Ovary (tissue), 9 donors: Measurements from ENCODE around the gene TBC1D8B. TPM values are rescaled to one million over a fixed set of nuclear protein-coding genes. Genes with fewer than 3 reads are reported as not detected.

Source experiments
- DNase-seq, 5 donors: peaks; one replicate each; pipeline ENCODE4 v3.0.0-alpha.2; 2019 to 2020
- H3K27ac ChIP-seq, 2 donors: fragments of 200-600 bp; one replicate each; pipeline versions ENCODE4 v1.5.1 to v1.8.0; 2019 to 2022
- H3K27me3 ChIP-seq: fragments of 200-600 bp; one replicate; pipeline ENCODE4 v1.8.0; 2022
- H3K36me3 ChIP-seq: fragments of 200-600 bp; sonication (generic); one replicate; pipeline ENCODE4 v1.5.1; 2019
- H3K4me1 ChIP-seq: one replicate; pipeline ENCODE4 v1.8.1; 2013; ENCODE audit warnings: mild to moderate bottlenecking, moderate library complexity; ENCODE audit not compliant: insufficient read depth
- H3K4me3 ChIP-seq: fragments of 200-600 bp; sonication (generic); one replicate; pipeline ENCODE4 v1.5.1; 2017
- H3K9me3 ChIP-seq, 2 donors: fragments of 200-600 bp in 1 of 2; sonication (generic) in 1 of 2; one replicate each; pipeline versions ENCODE4 v1.5.1 to v1.8.1; 2013 to 2019; ENCODE audit warnings: mild to moderate bottlenecking in 1 of 2, moderate library complexity in 1 of 2
- CTCF ChIP-seq, 3 donors: fragments of 450-650 bp in 2 of 3; fragments of 200-600 bp in 1 of 3; IDR thresholded peaks; one replicate each; pipeline versions ENCODE4 v1.5.1 to v1.8.0; 2016 to 2022; ENCODE audit warnings: antibody characterized with exemption in 3 of 3, mild to moderate bottlenecking in 1 of 3
- EP300 ChIP-seq: sonication (generic); formaldehyde crosslinking; IDR thresholded peaks from one replicate; pipeline ENCODE4 v1.6.1; 2017; ENCODE audit warnings: antibody characterized with exemption
- POLR2A ChIP-seq: fragments of 450-650 bp; IDR thresholded peaks from one replicate; pipeline ENCODE4 v1.6.1; 2017; ENCODE audit warnings: antibody characterized with exemption, mild to moderate bottlenecking, moderate library complexity
- WGBS, 3 donors: extraction: QIAGEN DNeasy Blood & Tissue Kit in 1 of 3; methylation state at CpG; one replicate each; pipeline versions ENCODE4 v1.1.5 to v1.1.7; 2013 to 2017; 5-methylcytosine and 5-hydroxymethylcytosine counted together
- intact Hi-C, 4 donors: fragments of 100-400 bp; cut with DNase I; formaldehyde crosslinking; loops; one replicate each; pipeline versions ENCODE4 v1.11.0 to v1.15.1; 2022 to 2023
- polyA plus RNA-seq, 2 donors: library from polyadenylated mRNA; stranded (reverse); fragments of 200-250 nt in 1 of 2; fragments of 350-450 nt in 1 of 2; fragmentation: Illumina TruSeq in 1 of 2; extraction: RNeasy Lipid Tissue Mini Kit (QIAGEN cat#74804) in 1 of 2; gene quantifications; one replicate each; pipeline ENCODE4 v1.2.3, GENCODE V29; 2013 to 2014
- total RNA-seq, 7 donors: library from RNA; depleted of rRNA in 2 of 7; stranded (reverse); fragments of >200 nt in 2 of 7; fragmentation: NEBNext Ultra II Directional in 3 of 7; extraction: Animal tissue kit (Norgen Biotek cat#: 25700) in 3 of 7; gene quantifications; one replicate each; pipeline versions ENCODE4 v1.1.0 to v1.2.4, GENCODE V29; 2016 to 2023
- donor health status: DM: no; HTN: no; CAD: no; lungs with moderate emphysema.
- donor health status: DM: no; HTN: no; CAD: no.
- donor health status: Bipolar disorder and iron deficiency.
- donor health status: DM: yes; HTN: yes; CAD: no.
- donor health status: DM: no; HTN: no; CAD: no.
- donor health status: DM: yes; HTN: yes; CAD: no.

The TBC1D8B gene
- total and polyA plus RNA-seq, 9 donors, result 2.3 to 10.4 (median 7.1) TPM

- Histone ChIP-seq H3K9me3 (no peaks in the 10 kb centered on the region), H3K4me1 (no peaks in the 10 kb centered on the region), H3K4me3 (no peak overlapping the region), H3K36me3 (no peaks in the 10 kb centered on the region), H3K27ac (no peak overlapping the region), H3K27me3 (no peaks in the 10 kb centered on the region)
- no peak for DNase-seq
- whole genome bisulfite sequencing, 3 donors, result 68 to 76% (median 73%) methylated on average over 6 of the region's 6 CpGs
- intact Hi-C loops, result loop anchor here in 1 of 4 donors (10.0 kb wide), 1 partner anchor 1178 kb away; no protein-coding TSS in a partner anchor
- TF ChIP-seq POLR2A (no peak), EP300 (no peak), CTCF (IDR thresholded peaks at IDR 0.05) (no peak)
Observed at GRCh38 chrX:106897259-106897658, 94.8 kb downstream of the TBC1D8B start.

- no peak for DNase-seq
- no peak overlapping the region for H3K27ac ChIP-seq
- no peaks in the 10 kb centered on the region for H3K36me3 ChIP-seq
- no peaks in the 10 kb centered on the region for H3K9me3 ChIP-seq
- no peaks in the 10 kb centered on the region for H3K4me1 ChIP-seq
- intact Hi-C loops, result loop anchor here in 1 of 4 donors (10.0 kb wide), 1 partner anchor 1176 kb away; no protein-coding TSS in a partner anchor
- WGBS, 3 donors, result 24 to 35% (median 31%) methylated on average over 1 of the region's 1 CpG
- H3K27me3 ChIP-seq, result no peaks in the 10 kb centered on the region
- TF ChIP-seq CTCF (IDR thresholded peaks at IDR 0.05) (no peak), EP300 (no peak), POLR2A (no peak)
- no peak overlapping the region for H3K4me3 ChIP-seq
Observed at GRCh38 chrX:106898462-106898861, 96.0 kb downstream of the TBC1D8B start.

DNA sequence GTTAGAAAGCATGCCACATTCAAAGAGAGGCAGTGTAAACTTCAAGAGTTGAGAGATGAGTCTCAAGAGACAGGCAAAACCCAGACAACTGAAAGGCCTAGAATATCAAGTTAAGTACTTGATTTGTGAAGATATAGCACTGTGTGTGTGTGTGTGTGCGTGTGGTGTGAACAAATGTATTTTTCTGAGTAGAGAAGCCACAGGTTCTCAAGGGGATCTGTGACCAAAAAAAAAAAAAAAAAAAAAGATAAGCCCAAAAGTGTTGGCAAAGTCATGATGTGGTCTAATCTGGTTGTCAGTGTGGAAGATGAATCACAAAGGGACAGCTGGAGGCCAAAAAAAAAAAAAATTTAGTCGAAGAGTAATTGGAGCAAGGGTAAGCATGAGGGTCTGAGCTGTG lies 96.8 kb downstream of the TBC1D8B start:
- H3K27ac ChIP-seq, result no peak overlapping the region
- 41 to 46% (median 41%) methylated on average over 2 of the region's 2 CpGs for WGBS, 3 donors
- no peak overlapping the region for H3K4me3 ChIP-seq
- no peak for TF ChIP-seq POLR2A
- TF ChIP-seq CTCF (IDR thresholded peaks at IDR 0.05), result no peak
- TF ChIP-seq EP300, result no peak
- no peaks in the 10 kb centered on the region for H3K36me3 ChIP-seq
- H3K9me3 ChIP-seq, result no peaks in the 10 kb centered on the region
- H3K27me3 ChIP-seq, result no peaks in the 10 kb centered on the region
- no peaks in the 10 kb centered on the region for H3K4me1 ChIP-seq
- intact Hi-C loops, result loop anchor here in 1 of 4 donors (10.0 kb wide), 1 partner anchor 1176 kb away; no protein-coding TSS in a partner anchor
- no peak for DNase-seq

- Histone ChIP-seq H3K27me3 (no peaks in the 10 kb centered on the region), H3K9me3 (no peaks in the 10 kb centered on the region), H3K4me3 (no peak overlapping the region), H3K4me1 (no peaks in the 10 kb centered on the region), H3K27ac (no peak overlapping the region), H3K36me3 (no peaks in the 10 kb centered on the region)
- DNase-seq, result no peak
- no peak for TF ChIP-seq POLR2A
- TF ChIP-seq EP300, result no peak
- no peak for TF ChIP-seq CTCF (IDR thresholded peaks at IDR 0.05)
- intact Hi-C loops, result loop anchor here in 1 of 4 donors (2.0 to 10.0 kb wide), 2 partner anchors 61 to 1175 kb away; no protein-coding TSS in a partner anchor
- WGBS, 3 donors, result 50 to 69% (median 67%) methylated on average over 1 of the region's 1 CpG
Observed at GRCh38 chrX:106899841-106900240, 97.4 kb downstream of the TBC1D8B start.
